ENCODE results near the gene CAPN12. TPM values are rescaled to one million over a fixed set of nuclear protein-coding genes. Genes with fewer than 3 reads are reported as not detected.
A peak's percentile ranks its signal among the peaks of the same experiment; 100 is the strongest.

The CAPN12 gene
- total RNA-seq, 1 experiment from 2014 or later: 58.5 TPM

DNA sequence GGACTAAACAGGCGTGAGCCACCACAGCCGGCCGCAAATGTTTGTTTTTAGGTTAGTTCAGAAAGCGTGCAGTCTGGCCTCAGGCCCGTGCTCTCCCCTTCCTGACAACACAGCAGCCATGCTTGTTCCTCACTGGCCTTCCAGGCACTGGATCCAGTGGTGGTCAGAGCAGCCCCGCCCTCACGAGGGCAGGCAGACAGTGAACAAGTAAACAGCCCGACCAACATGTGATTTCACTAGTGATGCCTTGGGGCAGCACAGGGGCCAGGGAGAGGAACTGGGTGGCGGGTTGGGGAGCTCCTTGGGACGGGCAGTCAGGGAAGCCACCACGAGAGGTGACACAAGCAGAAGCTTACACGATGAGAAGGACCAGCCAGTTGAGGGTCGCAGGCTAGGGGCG lies 40.8 kb downstream of the CAPN12 start:
- CTCF ChIA-PET: interaction anchor here (0.6 to 1.6 kb wide), 3 partner anchors 20 to 960 kb away, joined by 3 to 5 read pairs (median 3); no protein-coding TSS in a partner anchor
- Histone ChIP-seq H3K4me1 (ENCODE audit: control insufficient read depth, insufficient read depth, low read length) (peaks cover 88% of the 10 kb centered on the region), H3K27ac (ENCODE audit: low read length) (peak overlapping the region; percentile 24), H3K36me3 (ENCODE audit: control insufficient read depth, insufficient read depth, low read length) (peaks cover 72% of the 10 kb centered on the region), H3K27me3 (ENCODE audit: control insufficient read depth, insufficient read depth, low read length) (no peaks in the 10 kb centered on the region), H3K4me3 (ENCODE audit: low read depth in 2 of 2, low read length in 2 of 2) (no peak overlapping the region), H3K9me3 (ENCODE audit: control insufficient read depth, insufficient read depth, low read depth, low read length) (no peaks in the 10 kb centered on the region)
- ATAC-seq: no peak
- no TSS peak for BruUV-seq (replicated peaks)
- POLR2A ChIA-PET: interaction anchor here (0.5 to 1.1 kb wide), 4 partner anchors 12 to 442 kb away, joined by 3 to 9 read pairs (median 4); no protein-coding TSS in a partner anchor
- intact Hi-C loops (cut with micrococcal nuclease; ENCODE audit: unreplicated experiment) (no loop called here), in situ Hi-C loops (cut with HindIII; ENCODE audit: low pct_unique_long_range_greater_than_20kb, low sequenced_read_pairs) (loop anchor here (5.0 kb wide), 1 partner anchor 156 kb away; no protein-coding TSS in a partner anchor)
- no peak for DNase-seq (ENCODE audit: low read depth, low spot score)
- TF ChIP-seq, protein P1, sequence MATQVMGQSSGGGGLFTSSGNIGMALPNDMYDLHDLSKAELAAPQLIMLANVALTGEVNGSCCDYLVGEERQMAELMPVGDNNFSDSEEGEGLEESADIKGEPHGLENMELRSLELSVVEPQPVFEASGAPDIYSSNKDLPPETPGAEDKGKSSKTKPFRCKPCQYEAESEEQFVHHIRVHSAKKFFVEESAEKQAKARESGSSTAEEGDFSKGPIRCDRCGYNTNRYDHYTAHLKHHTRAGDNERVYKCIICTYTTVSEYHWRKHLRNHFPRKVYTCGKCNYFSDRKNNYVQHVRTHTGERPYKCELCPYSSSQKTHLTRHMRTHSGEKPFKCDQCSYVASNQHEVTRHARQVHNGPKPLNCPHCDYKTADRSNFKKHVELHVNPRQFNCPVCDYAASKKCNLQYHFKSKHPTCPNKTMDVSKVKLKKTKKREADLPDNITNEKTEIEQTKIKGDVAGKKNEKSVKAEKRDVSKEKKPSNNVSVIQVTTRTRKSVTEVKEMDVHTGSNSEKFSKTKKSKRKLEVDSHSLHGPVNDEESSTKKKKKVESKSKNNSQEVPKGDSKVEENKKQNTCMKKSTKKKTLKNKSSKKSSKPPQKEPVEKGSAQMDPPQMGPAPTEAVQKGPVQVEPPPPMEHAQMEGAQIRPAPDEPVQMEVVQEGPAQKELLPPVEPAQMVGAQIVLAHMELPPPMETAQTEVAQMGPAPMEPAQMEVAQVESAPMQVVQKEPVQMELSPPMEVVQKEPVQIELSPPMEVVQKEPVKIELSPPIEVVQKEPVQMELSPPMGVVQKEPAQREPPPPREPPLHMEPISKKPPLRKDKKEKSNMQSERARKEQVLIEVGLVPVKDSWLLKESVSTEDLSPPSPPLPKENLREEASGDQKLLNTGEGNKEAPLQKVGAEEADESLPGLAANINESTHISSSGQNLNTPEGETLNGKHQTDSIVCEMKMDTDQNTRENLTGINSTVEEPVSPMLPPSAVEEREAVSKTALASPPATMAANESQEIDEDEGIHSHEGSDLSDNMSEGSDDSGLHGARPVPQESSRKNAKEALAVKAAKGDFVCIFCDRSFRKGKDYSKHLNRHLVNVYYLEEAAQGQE (IDR thresholded peaks at IDR 0.05; ENCODE audit: insufficient read depth in 1 of 2, low read depth in 2 of 2, low read length in 1 of 2): no peak
- TF ChIP-seq POLR2AphosphoS5 (IDR thresholded peaks at IDR 0.05; ENCODE audit: low read depth, low read length): no peak
- TF ChIP-seq, protein P2, sequence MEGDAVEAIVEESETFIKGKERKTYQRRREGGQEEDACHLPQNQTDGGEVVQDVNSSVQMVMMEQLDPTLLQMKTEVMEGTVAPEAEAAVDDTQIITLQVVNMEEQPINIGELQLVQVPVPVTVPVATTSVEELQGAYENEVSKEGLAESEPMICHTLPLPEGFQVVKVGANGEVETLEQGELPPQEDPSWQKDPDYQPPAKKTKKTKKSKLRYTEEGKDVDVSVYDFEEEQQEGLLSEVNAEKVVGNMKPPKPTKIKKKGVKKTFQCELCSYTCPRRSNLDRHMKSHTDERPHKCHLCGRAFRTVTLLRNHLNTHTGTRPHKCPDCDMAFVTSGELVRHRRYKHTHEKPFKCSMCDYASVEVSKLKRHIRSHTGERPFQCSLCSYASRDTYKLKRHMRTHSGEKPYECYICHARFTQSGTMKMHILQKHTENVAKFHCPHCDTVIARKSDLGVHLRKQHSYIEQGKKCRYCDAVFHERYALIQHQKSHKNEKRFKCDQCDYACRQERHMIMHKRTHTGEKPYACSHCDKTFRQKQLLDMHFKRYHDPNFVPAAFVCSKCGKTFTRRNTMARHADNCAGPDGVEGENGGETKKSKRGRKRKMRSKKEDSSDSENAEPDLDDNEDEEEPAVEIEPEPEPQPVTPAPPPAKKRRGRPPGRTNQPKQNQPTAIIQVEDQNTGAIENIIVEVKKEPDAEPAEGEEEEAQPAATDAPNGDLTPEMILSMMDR (IDR thresholded peaks at IDR 0.05): no peak
- no peak for TF ChIP-seq SIN3A (IDR thresholded peaks at IDR 0.05; ENCODE audit: borderline replicate concordance, insufficient read depth, low read depth, low read length)
- no peak for TF ChIP-seq TCF7L2 (IDR thresholded peaks at IDR 0.05; ENCODE audit: low read depth, low read length)

DNA sequence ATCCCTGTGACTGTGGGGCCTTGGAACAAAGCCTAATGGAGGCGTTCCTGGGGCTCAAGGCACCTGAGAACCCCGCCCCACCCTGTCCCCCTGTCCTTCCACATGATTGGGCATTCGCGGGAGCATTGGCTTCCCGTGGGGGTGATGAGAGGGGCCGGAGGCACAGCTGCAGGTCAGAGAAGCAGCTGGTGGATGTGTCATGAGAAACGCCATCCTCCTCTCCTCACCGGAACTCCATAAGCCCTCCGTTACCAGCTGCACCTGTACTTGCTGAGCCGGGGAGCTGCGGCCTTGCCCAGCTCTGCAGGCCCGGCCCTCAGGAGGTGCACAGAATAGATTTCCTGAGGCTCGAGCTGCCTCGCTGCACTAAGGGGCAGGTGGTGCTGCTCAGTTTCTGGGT lies 42.0 kb downstream of the CAPN12 start:
- TF ChIP-seq SIN3A (IDR thresholded peaks at IDR 0.05; ENCODE audit: borderline replicate concordance, insufficient read depth, low read depth, low read length) (no peak), TCF7L2 (IDR thresholded peaks at IDR 0.05; ENCODE audit: low read depth, low read length) (no peak), POLR2AphosphoS5 (IDR thresholded peaks at IDR 0.05; ENCODE audit: low read depth, low read length) (no peak)
- TF ChIP-seq, protein P1 (IDR thresholded peaks at IDR 0.05; ENCODE audit: insufficient read depth in 1 of 2, low read depth in 2 of 2, low read length in 1 of 2): no peak
- TF ChIP-seq, protein P2 (IDR thresholded peaks at IDR 0.05): no peak
- DNase-seq (ENCODE audit: low read depth, low spot score) (no peak), ATAC-seq (no peak)
- in situ Hi-C loops (cut with HindIII; ENCODE audit: low pct_unique_long_range_greater_than_20kb, low sequenced_read_pairs) (loop anchor here (5.0 kb wide), 1 partner anchor 155 kb away; no protein-coding TSS in a partner anchor), intact Hi-C loops (cut with micrococcal nuclease; ENCODE audit: unreplicated experiment) (no loop called here)
- Histone ChIP-seq H3K4me3 (ENCODE audit: low read depth in 2 of 2, low read length in 2 of 2) (no peak overlapping the region), H3K9me3 (ENCODE audit: control insufficient read depth, insufficient read depth, low read depth, low read length) (no peaks in the 10 kb centered on the region), H3K36me3 (ENCODE audit: control insufficient read depth, insufficient read depth, low read length) (peaks cover 62% of the 10 kb centered on the region), H3K27ac (ENCODE audit: low read length) (peak overlapping the region; percentile 98), H3K4me1 (ENCODE audit: control insufficient read depth, insufficient read depth, low read length) (peaks cover 88% of the 10 kb centered on the region), H3K27me3 (ENCODE audit: control insufficient read depth, insufficient read depth, low read length) (no peaks in the 10 kb centered on the region)
- CTCF ChIA-PET: interaction anchor here (0.5 to 1.6 kb wide), 2 partner anchors 18 to 106 kb away, joined by 3 to 5 read pairs; no protein-coding TSS in a partner anchor
- POLR2A ChIA-PET: interaction anchor here (1.3 kb wide), 1 partner anchor 9 kb away, joined by 3 read pairs; no protein-coding TSS in a partner anchor
- no TSS peak for BruUV-seq (replicated peaks)
